Anterior cingulate cortex (tissue), 58 donors: Measurements from ENCODE around the gene SEMA4D.

Experiments used
- DNase-seq, 58 donors: peaks; one replicate each; lab custom pipeline; 2025; lab: John Stamatoyannopoulos, UW

The SEMA4D gene

GRCh38 chr9:89436963-89437625 lies 60.8 kb downstream of the SEMA4D start:
- DNase-seq = peak in 2 of 58 donors; percentile 28 to 48

- peak in 47 of 58 donors; percentile 19 to 90 (median 66) for DNase-seq
These were observed 61.6 kb downstream of the SEMA4D start for GRCh38 chr9:89436326-89436725.

- DNase-seq = peak in 19 of 58 donors; percentile 21 to 74 (median 46)
These were observed 62.7 kb downstream of the SEMA4D start for GRCh38 chr9:89435071-89435823.

GRCh38 chr9:89434636-89435035 lies 63.3 kb downstream of the SEMA4D start:
- no peak for DNase-seq

- DNase-seq = peak in 27 of 58 donors; percentile 16 to 80 (median 38)
These were observed 64.1 kb downstream of the SEMA4D start for GRCh38 chr9:89433826-89434225.

GRCh38 chr9:89432986-89433530 lies 64.9 kb downstream of the SEMA4D start:
- DNase-seq = no peak

- DNase-seq = no peak
These were observed 65.8 kb downstream of the SEMA4D start for GRCh38 chr9:89431930-89432725.

- DNase-seq = no peak
These were observed 66.9 kb downstream of the SEMA4D start for GRCh38 chr9:89430995-89431394.

GRCh38 chr9:89428901-89429890 lies 68.7 kb downstream of the SEMA4D start:
- peak in 1 of 58 donors; percentile 24 for DNase-seq

- no peak for DNase-seq
These were observed 69.6 kb downstream of the SEMA4D start for GRCh38 chr9:89428222-89428761.

GRCh38 chr9:89427621-89428221 lies 70.2 kb downstream of the SEMA4D start:
- DNase-seq = peak in 2 of 58 donors; percentile 31 to 39

- DNase-seq = no peak
These were observed 71.4 kb downstream of the SEMA4D start for GRCh38 chr9:89426384-89426961.

- DNase-seq = peak in 35 of 58 donors; percentile 23 to 88 (median 51)
These were observed 72.0 kb downstream of the SEMA4D start for GRCh38 chr9:89425921-89426383.

- DNase-seq = no peak
These were observed 72.7 kb downstream of the SEMA4D start for GRCh38 chr9:89425024-89425805.

GRCh38 chr9:89422151-89422975 lies 75.5 kb downstream of the SEMA4D start:
- DNase-seq = no peak

GRCh38 chr9:89421595-89421994 lies 76.3 kb downstream of the SEMA4D start:
- DNase-seq = no peak
